GM12874 (cell line): ENCODE data around the gene RPH3AL.

Experiments
- TF ChIP-seq, protein P1 (sequence below): IDR thresholded peaks from 2 replicates; pipeline ENCODE4 v1.5.1; 2011; ENCODE audit warnings: low read depth, mild to moderate bottlenecking, control low read depth, low read length, moderate library complexity; ENCODE audit not compliant: insufficient read depth

The RPH3AL gene

DNA sequence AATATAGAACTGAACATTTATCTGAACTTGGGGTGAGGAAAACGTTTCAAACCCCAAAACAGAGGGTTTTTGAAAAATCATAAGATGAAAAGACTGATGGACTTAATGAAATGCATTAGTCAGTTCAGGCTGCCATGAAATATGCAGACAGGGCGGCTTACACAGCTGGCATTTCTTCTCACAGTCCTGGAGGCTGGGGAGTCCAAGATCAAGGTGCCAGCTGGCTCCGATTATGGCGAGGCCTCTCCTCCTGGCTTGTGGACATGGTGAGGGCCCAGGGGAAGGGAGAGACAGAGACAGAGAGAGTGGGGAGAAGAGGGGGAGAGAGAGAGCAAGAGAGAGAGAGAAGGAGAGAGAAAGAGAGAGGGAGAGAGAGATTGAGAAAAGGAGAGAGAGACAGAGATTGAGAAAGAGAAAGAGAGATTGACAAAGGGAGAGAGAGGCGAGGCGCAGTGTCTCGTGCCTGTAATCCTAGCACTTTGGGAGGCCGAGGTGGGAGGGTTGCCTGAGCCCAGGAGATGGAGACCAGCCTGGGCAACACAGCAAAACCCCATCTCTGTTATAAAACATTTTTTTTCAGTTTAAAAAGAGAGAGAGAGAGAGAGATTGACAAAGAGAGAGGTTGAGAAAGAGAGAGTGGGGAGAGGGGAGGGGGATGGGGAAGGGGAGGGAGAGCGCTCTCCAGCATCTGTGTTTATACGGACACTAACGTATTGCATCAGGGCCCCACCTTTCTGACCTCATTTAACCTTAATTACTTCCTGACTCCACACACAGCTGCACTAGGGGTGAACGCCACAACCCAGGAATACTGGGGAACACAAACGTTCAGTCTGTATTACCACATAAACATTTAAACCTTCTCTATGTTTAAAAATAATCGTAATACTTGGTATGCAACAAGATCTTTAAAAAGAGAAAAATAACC is 24.6 kb upstream of the RPH3AL start:
- TF ChIP-seq, protein P1, sequence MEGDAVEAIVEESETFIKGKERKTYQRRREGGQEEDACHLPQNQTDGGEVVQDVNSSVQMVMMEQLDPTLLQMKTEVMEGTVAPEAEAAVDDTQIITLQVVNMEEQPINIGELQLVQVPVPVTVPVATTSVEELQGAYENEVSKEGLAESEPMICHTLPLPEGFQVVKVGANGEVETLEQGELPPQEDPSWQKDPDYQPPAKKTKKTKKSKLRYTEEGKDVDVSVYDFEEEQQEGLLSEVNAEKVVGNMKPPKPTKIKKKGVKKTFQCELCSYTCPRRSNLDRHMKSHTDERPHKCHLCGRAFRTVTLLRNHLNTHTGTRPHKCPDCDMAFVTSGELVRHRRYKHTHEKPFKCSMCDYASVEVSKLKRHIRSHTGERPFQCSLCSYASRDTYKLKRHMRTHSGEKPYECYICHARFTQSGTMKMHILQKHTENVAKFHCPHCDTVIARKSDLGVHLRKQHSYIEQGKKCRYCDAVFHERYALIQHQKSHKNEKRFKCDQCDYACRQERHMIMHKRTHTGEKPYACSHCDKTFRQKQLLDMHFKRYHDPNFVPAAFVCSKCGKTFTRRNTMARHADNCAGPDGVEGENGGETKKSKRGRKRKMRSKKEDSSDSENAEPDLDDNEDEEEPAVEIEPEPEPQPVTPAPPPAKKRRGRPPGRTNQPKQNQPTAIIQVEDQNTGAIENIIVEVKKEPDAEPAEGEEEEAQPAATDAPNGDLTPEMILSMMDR: no peak

DNA sequence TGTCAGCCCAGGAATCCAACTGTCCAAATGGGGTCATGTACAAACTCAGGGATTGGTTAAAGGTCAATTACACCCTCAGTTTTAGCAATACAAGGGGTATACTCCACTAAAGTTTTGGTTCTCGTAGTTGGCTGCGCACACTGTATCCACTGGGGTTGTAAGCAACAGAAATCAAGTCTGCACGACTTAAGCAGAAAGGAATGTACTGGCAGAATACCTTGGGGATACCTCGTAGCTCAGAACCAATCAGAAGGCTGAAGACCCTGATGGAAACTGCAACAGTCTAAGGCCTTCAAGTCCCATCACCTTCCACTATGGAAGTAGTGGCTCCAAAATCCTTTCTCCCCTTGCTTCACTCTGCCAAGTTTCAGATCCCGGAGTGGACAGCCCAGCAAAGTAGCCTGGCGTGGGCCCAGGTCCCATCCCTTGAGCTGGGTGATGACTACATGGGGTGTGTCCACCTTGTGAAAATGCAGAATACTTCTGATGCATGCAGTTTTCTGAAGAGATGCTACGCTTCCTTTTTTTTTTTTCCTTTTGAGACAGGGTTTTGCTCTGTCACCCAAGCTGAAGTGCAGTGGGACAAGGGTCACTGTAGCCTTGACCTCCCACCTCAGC is 21.1 kb upstream of the RPH3AL start:
- TF ChIP-seq, protein P1: no peak

DNA sequence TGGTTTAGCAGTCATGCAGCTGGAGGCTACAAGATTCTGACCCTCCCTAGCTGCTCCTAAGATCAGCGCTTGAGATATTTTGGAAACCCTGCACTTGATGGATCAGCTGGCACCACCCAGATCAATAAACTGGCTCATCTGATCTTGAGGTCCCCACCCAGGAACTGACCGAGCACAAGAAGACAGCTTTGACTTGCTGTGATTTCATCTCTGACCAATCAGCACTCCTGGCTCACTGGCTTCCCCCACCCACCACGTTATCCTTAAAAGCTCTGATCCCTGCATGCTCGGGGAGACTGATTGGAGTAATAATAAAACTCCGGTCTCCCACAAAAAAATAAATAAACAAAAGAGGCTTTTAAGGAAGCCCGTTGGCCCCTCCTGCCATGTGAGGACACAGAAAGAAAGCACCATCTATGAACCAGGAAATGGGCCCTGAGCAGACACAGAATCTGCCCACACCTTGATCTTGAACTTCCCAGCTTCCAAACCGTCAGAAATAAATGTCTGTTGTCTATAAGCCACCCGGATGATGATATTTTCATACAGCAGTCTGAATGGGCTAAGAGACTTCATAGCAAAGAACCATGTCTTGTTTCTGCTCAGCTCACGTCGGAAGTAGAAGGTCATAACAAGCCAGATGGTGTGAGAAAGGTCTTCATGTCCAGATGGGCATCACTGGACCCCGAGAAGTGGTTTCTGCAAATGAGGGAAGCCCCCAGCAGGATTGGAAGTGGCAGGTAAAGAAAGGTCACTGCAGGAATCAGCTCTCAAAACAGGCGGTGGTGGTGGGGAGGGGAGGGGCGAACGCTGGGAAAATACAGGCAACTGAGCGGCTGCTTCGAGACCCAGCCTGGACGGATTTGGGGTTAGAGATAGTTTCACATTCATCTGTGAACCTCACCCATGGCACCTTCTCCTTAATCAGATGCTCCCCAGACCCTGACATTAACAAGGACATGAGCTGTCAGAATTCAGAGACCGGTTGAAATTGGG is 19.8 kb upstream of the RPH3AL start:
- TF ChIP-seq, protein P1: no peak

DNA sequence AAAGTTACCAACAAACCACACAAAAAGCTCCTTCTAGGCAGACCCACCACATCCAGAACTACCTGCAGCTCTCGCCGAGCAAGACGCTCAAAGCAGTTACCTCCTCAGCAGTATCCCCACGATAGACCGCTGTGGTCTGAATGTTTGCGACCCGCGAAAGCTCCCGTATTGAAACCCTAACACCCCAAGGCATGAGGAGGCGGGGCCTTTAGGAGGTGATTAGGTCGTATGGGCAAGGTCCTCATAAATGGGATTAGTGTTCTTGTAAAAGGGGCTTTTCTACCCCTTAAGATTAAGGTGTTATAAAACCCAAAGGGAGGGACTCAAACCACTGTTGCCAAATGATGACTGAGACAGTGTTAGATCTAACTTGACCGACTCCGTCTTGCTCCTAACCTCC is 19.0 kb upstream of the RPH3AL start:
- TF ChIP-seq, protein P1: no peak

DNA sequence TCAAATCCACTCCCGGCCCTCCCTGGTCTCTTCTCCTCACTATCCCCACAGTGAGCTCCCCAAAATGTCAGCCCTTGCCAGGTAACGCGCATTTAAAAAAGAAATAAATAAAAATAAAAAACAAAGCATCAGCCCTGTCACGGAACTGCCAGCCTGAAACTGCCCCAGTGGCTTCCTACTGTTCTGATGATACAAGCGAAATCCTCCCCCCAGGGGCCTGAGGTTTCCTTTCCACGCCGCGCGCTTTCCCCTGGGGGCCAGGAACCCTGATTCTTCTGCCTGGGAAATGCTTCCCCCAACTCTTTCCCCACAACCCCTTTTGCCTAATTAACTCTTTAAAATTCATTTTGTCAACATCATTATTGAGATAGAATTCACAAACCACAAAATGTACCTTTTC is 12.2 kb upstream of the RPH3AL start:
- TF ChIP-seq, protein P1: no peak

DNA sequence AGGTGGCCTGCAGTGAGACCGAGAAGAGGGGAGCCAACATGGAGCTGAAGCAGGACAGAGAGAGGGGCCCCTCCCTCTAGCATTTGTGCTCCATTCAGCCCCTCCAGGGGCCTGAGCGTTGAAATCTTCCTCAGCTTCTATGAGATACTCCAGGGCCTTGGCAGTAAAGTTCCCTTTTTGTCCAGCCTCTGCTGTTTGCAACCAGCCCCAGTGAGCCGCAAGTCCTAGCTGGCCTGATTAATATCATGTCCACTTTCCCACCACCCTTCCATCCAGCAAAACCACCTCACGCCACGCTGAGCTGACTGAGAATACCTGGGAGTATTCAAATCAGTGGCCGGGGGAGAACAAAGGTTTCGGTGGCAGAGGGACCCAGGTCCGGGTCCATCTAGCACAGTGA is 11.7 kb upstream of the RPH3AL start:
- TF ChIP-seq, protein P1: no peak

DNA sequence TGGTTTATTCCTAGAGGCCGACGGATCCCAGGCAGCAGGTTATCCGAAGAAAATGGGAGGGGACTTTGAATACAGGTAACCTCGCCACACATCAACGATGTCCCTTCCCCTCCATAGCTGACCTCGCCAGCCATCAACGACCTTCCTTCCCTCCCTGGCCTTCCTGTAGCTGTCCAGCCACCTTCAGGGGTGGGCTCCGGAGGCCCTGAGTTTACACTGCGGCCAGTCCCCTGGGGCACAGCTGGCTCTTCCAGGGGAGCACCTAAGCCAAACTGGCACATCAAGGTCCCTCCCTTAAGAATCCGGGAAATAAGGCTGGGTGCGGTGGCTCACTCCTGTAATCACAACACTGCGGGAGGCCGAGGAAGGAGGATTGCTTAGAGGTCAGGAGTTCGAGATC is 10.1 kb upstream of the RPH3AL start:
- TF ChIP-seq, protein P1: no peak
